GM21381 (cell line): ENCODE results near the gene CWC27.

Experiments
- ATAC-seq: cut with Tn5 transposase; IDR thresholded peaks from one replicate; pipeline ENCODE4 v1.9.1; 2021; ENCODE audit warnings: mild to moderate bottlenecking, moderate library complexity; ENCODE audit not compliant: unreplicated experiment

Gene CWC27

GRCh38 chr5:64971990-64972389, 203.3 kb downstream of the CWC27 start:
- ATAC-seq: no peak

- ATAC-seq: no peak
Measured at GRCh38 chr5:64972591-64972990, 203.9 kb downstream of the CWC27 start.

GRCh38 chr5:64973215-64973614, 204.5 kb downstream of the CWC27 start:
- ATAC-seq: no peak

- ATAC-seq: no peak
Measured at GRCh38 chr5:64977779-64978178, 209.0 kb downstream of the CWC27 start.

- no peak for ATAC-seq
Measured at GRCh38 chr5:64978546-64978945, 209.8 kb downstream of the CWC27 start.

GRCh38 chr5:64979531-64979930, 210.8 kb downstream of the CWC27 start:
- no peak for ATAC-seq

- no peak for ATAC-seq
Measured at GRCh38 chr5:64980176-64980575, 211.4 kb downstream of the CWC27 start.

GRCh38 chr5:64987768-64988167, 219.0 kb downstream of the CWC27 start:
- ATAC-seq: no peak

- ATAC-seq: no peak
Measured at GRCh38 chr5:65009207-65009606, 240.5 kb downstream of the CWC27 start.

- ATAC-seq: no peak
Measured at GRCh38 chr5:65010841-65011240, 242.1 kb downstream of the CWC27 start.

GRCh38 chr5:65012301-65012892, 243.7 kb downstream of the CWC27 start:
- ATAC-seq: no peak

GRCh38 chr5:65013166-65013565, 244.4 kb downstream of the CWC27 start:
- ATAC-seq: no peak

- no peak for ATAC-seq
Measured at GRCh38 chr5:65014769-65015168, 246.0 kb downstream of the CWC27 start.

GRCh38 chr5:65015767-65016166, 247.0 kb downstream of the CWC27 start:
- ATAC-seq: no peak

- ATAC-seq: no peak
Measured at GRCh38 chr5:65017636-65018035, 248.9 kb downstream of the CWC27 start.

GRCh38 chr5:65018763-65019162, 250.0 kb downstream of the CWC27 start:
- ATAC-seq: no peak

GRCh38 chr5:65020492-65020891, 251.8 kb downstream of the CWC27 start:
- no peak for ATAC-seq

- ATAC-seq: no peak
Measured at GRCh38 chr5:65021527-65022226, 252.9 kb downstream of the CWC27 start.

- ATAC-seq: no peak
Measured at GRCh38 chr5:65022932-65023331, 254.2 kb downstream of the CWC27 start.

GRCh38 chr5:65024681-65025080, 256.0 kb downstream of the CWC27 start:
- no peak for ATAC-seq

- peak; percentile 75 for ATAC-seq
Measured at GRCh38 chr5:65026816-65027548, 258.3 kb downstream of the CWC27 start.

GRCh38 chr5:65029178-65029577, 260.4 kb downstream of the CWC27 start:
- ATAC-seq: no peak
